ENCODE results near the gene MAPK8.
A peak's percentile ranks its signal among the peaks of the same experiment; 100 is the strongest.

MAPK8 gene

GRCh38 chr10:48353246-48353645 is 46.8 kb downstream of the MAPK8 start:
- no peak for DNase-seq
- Histone ChIP-seq H3K36me3 (no peaks in the 10 kb centered on the region), H3K4me3 (ENCODE audit: low read depth, low read length) (no peak overlapping the region), H3K27ac (no peak overlapping the region), H3K9me3 (ENCODE audit: severe bottlenecking) (no peaks in the 10 kb centered on the region), H3K27me3 (ENCODE audit: insufficient read depth, low read depth, severe bottlenecking) (no peaks in the 10 kb centered on the region)
- TF ChIP-seq CTCF (IDR thresholded peaks at IDR 0.05; ENCODE audit: low read depth, low read length): no peak

- no peak for TF ChIP-seq CTCF (IDR thresholded peaks at IDR 0.05; ENCODE audit: low read depth, low read length)
- H3K36me3 ChIP-seq: no peaks in the 10 kb centered on the region
- no peak overlapping the region for H3K27ac ChIP-seq
- H3K4me3 ChIP-seq (ENCODE audit: low read depth, low read length): no peak overlapping the region
- no peaks in the 10 kb centered on the region for H3K9me3 ChIP-seq (ENCODE audit: severe bottlenecking)
- DNase-seq: no peak
- no peaks in the 10 kb centered on the region for H3K27me3 ChIP-seq (ENCODE audit: insufficient read depth, low read depth, severe bottlenecking)
Measured at GRCh38 chr10:48357631-48358030, 51.2 kb downstream of the MAPK8 start.

- Histone ChIP-seq H3K27me3 (ENCODE audit: insufficient read depth, low read depth, severe bottlenecking) (no peaks in the 10 kb centered on the region), H3K4me3 (ENCODE audit: low read depth, low read length) (no peak overlapping the region), H3K36me3 (no peaks in the 10 kb centered on the region), H3K9me3 (ENCODE audit: severe bottlenecking) (no peaks in the 10 kb centered on the region), H3K27ac (no peak overlapping the region)
- TF ChIP-seq CTCF (IDR thresholded peaks at IDR 0.05; ENCODE audit: low read depth, low read length): no peak
- no peak for DNase-seq
Measured at GRCh38 chr10:48358162-48358561, 51.7 kb downstream of the MAPK8 start.

- H3K36me3 ChIP-seq: no peaks in the 10 kb centered on the region
- no peak overlapping the region for H3K4me3 ChIP-seq (ENCODE audit: low read depth, low read length)
- H3K27ac ChIP-seq: no peak overlapping the region
- H3K27me3 ChIP-seq (ENCODE audit: insufficient read depth, low read depth, severe bottlenecking): no peaks in the 10 kb centered on the region
- DNase-seq: no peak
- TF ChIP-seq CTCF (IDR thresholded peaks at IDR 0.05; ENCODE audit: low read depth, low read length): no peak
- no peaks in the 10 kb centered on the region for H3K9me3 ChIP-seq (ENCODE audit: severe bottlenecking)
Measured at GRCh38 chr10:48358838-48359237, 52.4 kb downstream of the MAPK8 start.

GRCh38 chr10:48361176-48361575 is 54.7 kb downstream of the MAPK8 start:
- TF ChIP-seq CTCF (IDR thresholded peaks at IDR 0.05; ENCODE audit: low read depth, low read length): no peak
- DNase-seq: no peak
- H3K27me3 ChIP-seq (ENCODE audit: insufficient read depth, low read depth, severe bottlenecking): no peaks in the 10 kb centered on the region

GRCh38 chr10:48363617-48364355 is 57.3 kb downstream of the MAPK8 start:
- Histone ChIP-seq H3K9me3 (ENCODE audit: severe bottlenecking) (no peaks in the 10 kb centered on the region), H3K27ac (no peak overlapping the region), H3K4me3 (ENCODE audit: low read depth, low read length) (no peak overlapping the region), H3K36me3 (no peaks in the 10 kb centered on the region; the same call in 1 of the 2 replicates), H3K27me3 (ENCODE audit: insufficient read depth, low read depth, severe bottlenecking) (no peaks in the 10 kb centered on the region)
- peak; percentile 20 for DNase-seq
- peak; percentile 63 for TF ChIP-seq CTCF (IDR thresholded peaks at IDR 0.05; ENCODE audit: low read depth, low read length)

More at GRCh38 chr10:48361176-48361575, 54.7 kb downstream of the MAPK8 start:
- no peaks in the 10 kb centered on the region for H3K9me3 ChIP-seq (ENCODE audit: severe bottlenecking)
- H3K4me3 ChIP-seq (ENCODE audit: low read depth, low read length): no peak overlapping the region
- H3K27ac ChIP-seq: no peak overlapping the region
- H3K36me3 ChIP-seq: no peaks in the 10 kb centered on the region; the same call in 1 of the 2 replicates

Data from WERI-Rb-1 (cell line).